Measurements from ENCODE around the gene WDPCP. TPM values are rescaled to one million over a fixed set of nuclear protein-coding genes. Genes with fewer than 3 reads are reported as not detected.
"Not testable (repeated sequence)": the region's sequence is repeated elsewhere in the genome, so short reads cannot be mapped to it uniquely, and the experiment has no call there.

WDPCP gene
- total RNA-seq, 1 experiment from 2014 or later, result 7.8 TPM

- no peaks in the 10 kb centered on the region for H3K36me3 ChIP-seq
- no peak for DNase-seq
These were observed 18.5 kb downstream of the WDPCP start for GRCh38 chr2:63569740-63570139.

GRCh38 chr2:63562751-63563150, 25.5 kb downstream of the WDPCP start:
- Histone ChIP-seq H3K36me3 (no peaks in the 10 kb centered on the region), H3K27me3 (no peaks in the 10 kb centered on the region), H3K9me3 (no peaks in the 10 kb centered on the region), H3K4me3 (no peak overlapping the region)
- DNase-seq, result no peak

More at GRCh38 chr2:63569740-63570139, 18.5 kb downstream of the WDPCP start:
- Histone ChIP-seq H3K27me3 (no peaks in the 10 kb centered on the region), H3K9me3 (no peaks in the 10 kb centered on the region; the same call in 1 of the 2 replicates), H3K4me3 (no peak overlapping the region)

- not testable (repeated sequence) for DNase-seq, H3K27me3 ChIP-seq, H3K36me3 ChIP-seq, H3K4me3 ChIP-seq, H3K9me3 ChIP-seq
These were observed 29.4 kb downstream of the WDPCP start for GRCh38 chr2:63558922-63559321.

GRCh38 chr2:63557819-63558218, 30.5 kb downstream of the WDPCP start:
- DNase-seq, H3K9me3 ChIP-seq, H3K4me3 ChIP-seq, H3K36me3 ChIP-seq, H3K27me3 ChIP-seq: not testable (repeated sequence)

- no peaks in the 10 kb centered on the region; the same call in 1 of the 2 replicates for H3K9me3 ChIP-seq
- H3K36me3 ChIP-seq, result no peaks in the 10 kb centered on the region
- DNase-seq, result no peak
- H3K4me3 ChIP-seq, result no peak overlapping the region
- no peaks in the 10 kb centered on the region for H3K27me3 ChIP-seq
These were observed 32.3 kb downstream of the WDPCP start for GRCh38 chr2:63555931-63556330.

GRCh38 chr2:63555299-63555698, 33.0 kb downstream of the WDPCP start:
- Histone ChIP-seq H3K36me3 (no peaks in the 10 kb centered on the region), H3K27me3 (no peaks in the 10 kb centered on the region), H3K9me3 (no peaks in the 10 kb centered on the region; the same call in 1 of the 2 replicates), H3K4me3 (no peak overlapping the region)
- DNase-seq, result no peak

- DNase-seq, result peak; percentile 13
- Histone ChIP-seq H3K4me3 (no peak overlapping the region), H3K36me3 (no peaks in the 10 kb centered on the region), H3K27me3 (no peaks in the 10 kb centered on the region), H3K9me3 (no peaks in the 10 kb centered on the region; the same call in 1 of the 2 replicates)
These were observed 35.2 kb downstream of the WDPCP start for GRCh38 chr2:63553049-63553448.

- no peak overlapping the region for H3K4me3 ChIP-seq
- H3K36me3 ChIP-seq, result no peaks in the 10 kb centered on the region
- no peaks in the 10 kb centered on the region for H3K9me3 ChIP-seq
- no peak for DNase-seq
- H3K27me3 ChIP-seq, result no peaks in the 10 kb centered on the region
These were observed 43.3 kb downstream of the WDPCP start for GRCh38 chr2:63545023-63545422.

- no peak overlapping the region for H3K4me3 ChIP-seq
- no peak for DNase-seq
- H3K27me3 ChIP-seq, result no peaks in the 10 kb centered on the region
- no peaks in the 10 kb centered on the region for H3K36me3 ChIP-seq
- H3K9me3 ChIP-seq, result no peaks in the 10 kb centered on the region
These were observed 44.2 kb downstream of the WDPCP start for GRCh38 chr2:63544017-63544627.

- no peaks in the 10 kb centered on the region for H3K36me3 ChIP-seq
- H3K4me3 ChIP-seq, result no peak overlapping the region
- DNase-seq, result no peak
- H3K9me3 ChIP-seq, result no peaks in the 10 kb centered on the region
- no peaks in the 10 kb centered on the region for H3K27me3 ChIP-seq
These were observed 48.7 kb downstream of the WDPCP start for GRCh38 chr2:63539416-63540162.

GRCh38 chr2:63538390-63538789, 49.9 kb downstream of the WDPCP start:
- no peak overlapping the region for H3K4me3 ChIP-seq
- H3K36me3 ChIP-seq, result no peaks in the 10 kb centered on the region
- H3K27me3 ChIP-seq, result no peaks in the 10 kb centered on the region
- H3K9me3 ChIP-seq, result no peaks in the 10 kb centered on the region
- DNase-seq, result no peak

GRCh38 chr2:63537306-63537705, 51.0 kb downstream of the WDPCP start:
- no peak for DNase-seq
- no peaks in the 10 kb centered on the region for H3K27me3 ChIP-seq
- H3K4me3 ChIP-seq, result no peak overlapping the region
- H3K36me3 ChIP-seq, result no peaks in the 10 kb centered on the region
- no peaks in the 10 kb centered on the region for H3K9me3 ChIP-seq

- Histone ChIP-seq H3K36me3 (no peaks in the 10 kb centered on the region), H3K27me3 (no peaks in the 10 kb centered on the region), H3K4me3 (no peak overlapping the region), H3K9me3 (no peaks in the 10 kb centered on the region; the same call in 1 of the 2 replicates)
- no peak for DNase-seq
These were observed 57.5 kb downstream of the WDPCP start for GRCh38 chr2:63530704-63531279.

GRCh38 chr2:63525905-63526304, 62.4 kb downstream of the WDPCP start:
- no peak for DNase-seq
- H3K27me3 ChIP-seq, result no peaks in the 10 kb centered on the region
- no peak overlapping the region for H3K4me3 ChIP-seq
- peaks cover 10% of the 10 kb centered on the region for H3K9me3 ChIP-seq
- no peaks in the 10 kb centered on the region for H3K36me3 ChIP-seq

- H3K27me3 ChIP-seq, result no peaks in the 10 kb centered on the region
- no peaks in the 10 kb centered on the region for H3K36me3 ChIP-seq
- DNase-seq, result no peak
- H3K4me3 ChIP-seq, result no peak overlapping the region
- H3K9me3 ChIP-seq, result peaks cover 18% of the 10 kb centered on the region
These were observed 65.3 kb downstream of the WDPCP start for GRCh38 chr2:63522950-63523349.

GRCh38 chr2:63520793-63521192, 67.5 kb downstream of the WDPCP start:
- Histone ChIP-seq H3K4me3 (no peak overlapping the region), H3K27me3 (no peaks in the 10 kb centered on the region), H3K36me3 (no peaks in the 10 kb centered on the region), H3K9me3 (peaks cover 19% of the 10 kb centered on the region)
- no peak for DNase-seq

- H3K27me3 ChIP-seq, result no peaks in the 10 kb centered on the region
- no peak overlapping the region for H3K4me3 ChIP-seq
- no peak for DNase-seq
- H3K36me3 ChIP-seq, result no peaks in the 10 kb centered on the region
- H3K9me3 ChIP-seq, result peaks cover 3% of the 10 kb centered on the region; the same call in 1 of the 2 replicates
These were observed 73.5 kb downstream of the WDPCP start for GRCh38 chr2:63514781-63515180.
